K562 (cell line): ENCODE measurements around the gene CALU. TPM values are rescaled to one million over a fixed set of nuclear protein-coding genes. Genes with fewer than 3 reads are reported as not detected.

Experiments used
- ADNP ChIP-seq: fragments of 200-800 bp; sonication (Bioruptor generic); IDR thresholded peaks from 2 replicates; pipeline ENCODE4 v1.6.1; 2016; ENCODE audit warnings: missing genetic modification characterization, missing compliant biosample characterization
- ARHGAP35 ChIP-seq: fragments of 450-650 bp; IDR thresholded peaks from 2 replicates; pipeline ENCODE4 v1.6.1; 2018; ENCODE audit not compliant: partially characterized antibody
- CBX8 ChIP-seq: fragments of 200-600 bp; sonication (generic); IDR thresholded peaks from 2 replicates; pipeline ENCODE4 v1.6.1; 2012; ENCODE audit warnings: borderline replicate concordance, mixed run types, low read depth, mild to moderate bottlenecking, moderate library complexity, mixed read lengths, low read length, control low read depth, inconsistent platforms; ENCODE audit not compliant: poor library complexity, severe bottlenecking; ENCODE audit errors: extremely low read depth
- DIDO1 ChIP-seq: fragments of 450-650 bp; IDR thresholded peaks from 2 replicates; pipeline ENCODE4 v1.6.1; 2016; ENCODE audit warnings: low read depth, missing biosample characterization, missing genetic modification characterization
- EHMT2 ChIP-seq: fragments of 450-650 bp; IDR thresholded peaks from 2 replicates; pipeline ENCODE4 v1.6.1; 2018; ENCODE audit warnings: antibody characterized with exemption
- ETV5 ChIP-seq: sonication (generic); formaldehyde crosslinking; IDR thresholded peaks from 2 replicates; pipeline ENCODE4 v1.4.0; 2020; ENCODE audit warnings: low read depth, mild to moderate bottlenecking, missing genetic modification reagents
- FOXO4 ChIP-seq: fragments of 450-650 bp; formaldehyde crosslinking; IDR thresholded peaks from 2 replicates; pipeline ENCODE4 v1.4.0; 2020; ENCODE audit warnings: mild to moderate bottlenecking, moderate library complexity
- HDAC1 ChIP-seq, 2 experiments: fragments of 450-650 bp; IDR thresholded peaks; 2 replicates each; pipeline ENCODE4 v1.6.1; 2016 to 2017; ENCODE audit warnings: inconsistent platforms in 1 of 2, mild to moderate bottlenecking in 1 of 2, moderate library complexity in 1 of 2
- ILF3 ChIP-seq: fragments of 450-650 bp; IDR thresholded peaks from 2 replicates; pipeline ENCODE4 v1.6.1; 2018; ENCODE audit warnings: antibody characterized with exemption, mild to moderate bottlenecking, moderate library complexity, borderline replicate concordance
- ILK ChIP-seq: fragments of 450-650 bp; IDR thresholded peaks from 2 replicates; pipeline ENCODE4 v1.6.1; 2016; ENCODE audit warnings: missing genetic modification characterization, low read depth, mild to moderate bottlenecking, missing compliant biosample characterization, moderate library complexity, borderline replicate concordance
- PCBP2 ChIP-seq: fragments of 200-400 bp; formaldehyde crosslinking; IDR thresholded peaks from 2 replicates; pipeline ENCODE4 v1.6.1; 2018; ENCODE audit warnings: low read length, low read depth, mild to moderate bottlenecking, moderate library complexity; ENCODE audit not compliant: poor library complexity, severe bottlenecking
- PPARD ChIP-seq: fragments of 250-450 bp; sonication (Bioruptor Pico); IDR thresholded peaks from 2 replicates; pipeline ENCODE4 v1.8.0; 2022; ENCODE audit warnings: inconsistent platforms, mild to moderate bottlenecking, moderate library complexity
- PTBP1 ChIP-seq: fragments of 200-400 bp; formaldehyde crosslinking; IDR thresholded peaks from 2 replicates; pipeline ENCODE4 v1.6.1; 2017; ENCODE audit warnings: low read depth, low read length
- RBM25 ChIP-seq: fragments of 200-400 bp; formaldehyde crosslinking; IDR thresholded peaks from 2 replicates; pipeline ENCODE4 v1.6.1; 2018; ENCODE audit warnings: low read length, low read depth, moderate library complexity; ENCODE audit not compliant: severe bottlenecking
- TAF1 ChIP-seq: IDR thresholded peaks from 2 replicates; pipeline ENCODE4 v1.6.1; 2011; ENCODE audit warnings: mild to moderate bottlenecking, low read length, moderate library complexity; ENCODE audit not compliant: insufficient read depth, control insufficient read depth, severe bottlenecking; ENCODE audit errors: extremely low read depth
- TSC22D4 ChIP-seq: fragments of 450-650 bp; IDR thresholded peaks from 2 replicates; pipeline ENCODE4 v1.6.1; 2016; ENCODE audit warnings: missing genetic modification characterization, missing biosample characterization, control low read depth
- ZBED1 ChIP-seq: IDR thresholded peaks from 2 replicates; pipeline ENCODE4 v1.6.1; 2014
- ZBTB5 ChIP-seq: fragments of 450-650 bp; IDR thresholded peaks from 2 replicates; pipeline ENCODE4 v1.6.1; 2017; ENCODE audit warnings: antibody characterized with exemption
- ZNF280B ChIP-seq: fragments of 250-450 bp; sonication (Bioruptor Pico); IDR thresholded peaks from 2 replicates; pipeline ENCODE4 v1.5.1; 2021; ENCODE audit warnings: mild to moderate bottlenecking
- ZNF311 ChIP-seq: fragments of 250-450 bp; sonication (Bioruptor Pico); IDR thresholded peaks from 2 replicates; pipeline ENCODE4 v1.4.0; 2020; ENCODE audit warnings: mild to moderate bottlenecking, moderate library complexity
- ZNF436 ChIP-seq: fragments of 250-450, 450-650 bp; sonication (Bioruptor Pico); formaldehyde crosslinking; IDR thresholded peaks from 2 replicates; pipeline ENCODE4 v1.7.0; 2020; ENCODE audit warnings: mild to moderate bottlenecking
- ZNF830 ChIP-seq: fragments of 250-450 bp; sonication (Bioruptor Pico); IDR thresholded peaks from 2 replicates; pipeline ENCODE4 v1.5.0; 2021; ENCODE audit warnings: mild to moderate bottlenecking
- polyA plus RNA-seq, 8 experiments: library from polyadenylated mRNA; depleted of rRNA in 4 of 8; stranded (reverse) in 5 of 8; unstranded in 3 of 8; fragments of >200 nt; fragmentation: Nextera tagmentation in 2 of 8; fragmentation: Illumina TruSeq in 1 of 8; extraction: Ambion mirVana in 2 of 8; extraction: Trizol in 1 of 8; gene quantifications; 2 replicates each; pipeline versions ENCODE4 v1.2.1 to v1.2.3, GENCODE V29; 2011 to 2014; ENCODE audit warnings: inconsistent platforms in 1 of 8, missing spikeins in 1 of 8
- total RNA-seq, 7 experiments: library from RNA; depleted of rRNA in 6 of 7; stranded (reverse); fragments of >200 nt in 6 of 7; fragmentation: Illumina TruSeq in 2 of 7; extraction: Trizol in 2 of 7; gene quantifications; 2 replicates each; pipeline versions ENCODE4 v1.2.1 to v1.2.3, GENCODE V29; 2011 to 2021; ENCODE audit warnings: low replicate concordance in 1 of 7
- TF ChIP-seq, protein P1 (sequence below): fragments of 200-400 bp; formaldehyde crosslinking; IDR thresholded peaks from 2 replicates; pipeline ENCODE4 v1.6.1; 2017; ENCODE audit warnings: mild to moderate bottlenecking, low read depth, low read length, moderate library complexity

CALU gene
- total and polyA plus RNA-seq, 9 of the 15 experiments (the other 6 are each of a cell fraction or from before 2014, with no cell fraction given) = 166 to 286 (median 215) TPM

DNA sequence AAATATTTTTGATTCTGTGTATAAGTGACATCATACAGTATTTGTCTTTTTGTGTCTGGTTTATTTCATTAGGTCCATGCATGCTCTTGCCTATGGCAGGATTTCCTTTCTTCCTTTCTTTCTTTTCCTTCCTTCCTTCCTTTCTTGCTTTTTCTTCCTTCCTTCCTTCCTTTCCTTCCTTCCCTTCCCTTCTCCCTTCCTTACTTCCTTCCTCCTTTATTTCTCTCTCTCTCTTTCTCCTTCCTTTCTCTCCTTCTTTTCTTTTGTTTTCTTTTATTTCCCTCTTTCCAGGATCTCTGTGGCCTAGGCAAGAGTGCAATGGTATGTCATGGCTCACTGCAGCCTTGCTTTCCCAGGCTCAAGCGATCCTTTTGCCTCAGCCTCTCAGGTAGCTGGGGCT lies 31.4 kb upstream of the CALU start (continued):
- TF ChIP-seq FOXO4 (CRISPR knock-in tag) = no peak
- TF ChIP-seq ETV5 (CRISPR knock-in tag) = no peak
- TF ChIP-seq, protein P1, sequence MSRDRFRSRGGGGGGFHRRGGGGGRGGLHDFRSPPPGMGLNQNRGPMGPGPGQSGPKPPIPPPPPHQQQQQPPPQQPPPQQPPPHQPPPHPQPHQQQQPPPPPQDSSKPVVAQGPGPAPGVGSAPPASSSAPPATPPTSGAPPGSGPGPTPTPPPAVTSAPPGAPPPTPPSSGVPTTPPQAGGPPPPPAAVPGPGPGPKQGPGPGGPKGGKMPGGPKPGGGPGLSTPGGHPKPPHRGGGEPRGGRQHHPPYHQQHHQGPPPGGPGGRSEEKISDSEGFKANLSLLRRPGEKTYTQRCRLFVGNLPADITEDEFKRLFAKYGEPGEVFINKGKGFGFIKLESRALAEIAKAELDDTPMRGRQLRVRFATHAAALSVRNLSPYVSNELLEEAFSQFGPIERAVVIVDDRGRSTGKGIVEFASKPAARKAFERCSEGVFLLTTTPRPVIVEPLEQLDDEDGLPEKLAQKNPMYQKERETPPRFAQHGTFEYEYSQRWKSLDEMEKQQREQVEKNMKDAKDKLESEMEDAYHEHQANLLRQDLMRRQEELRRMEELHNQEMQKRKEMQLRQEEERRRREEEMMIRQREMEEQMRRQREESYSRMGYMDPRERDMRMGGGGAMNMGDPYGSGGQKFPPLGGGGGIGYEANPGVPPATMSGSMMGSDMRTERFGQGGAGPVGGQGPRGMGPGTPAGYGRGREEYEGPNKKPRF = no peak
- TF ChIP-seq ARHGAP35 = peak; percentile 22
- no peak for TF ChIP-seq ILK (tag)
- TF ChIP-seq ZBED1 = no peak
- no peak for TF ChIP-seq HDAC1 (IDR thresholded peaks at IDR 0.05)
- TF ChIP-seq RBM25 = no peak
- no peak for TF ChIP-seq PTBP1
- peak; percentile 29; the same call in 1 of the 2 replicates for TF ChIP-seq EHMT2
- TF ChIP-seq CBX8 = no peak
- no peak for TF ChIP-seq ZNF311 (CRISPR knock-in tag)
- TF ChIP-seq ADNP (tag) = no peak
- no peak for TF ChIP-seq PCBP2
- TF ChIP-seq TSC22D4 (tag) = no peak
- TF ChIP-seq PPARD = no peak
- no peak for TF ChIP-seq ZNF830 (CRISPR knock-in tag)
- no peak for TF ChIP-seq ZNF280B
- TF ChIP-seq ZNF436 = no peak
- TF ChIP-seq DIDO1 (tag) = no peak
- 0 out of 2 replicates have a peak, but pooled peaks have one; percentile 18 for TF ChIP-seq ZBTB5
- no peak for TF ChIP-seq TAF1
- no peak for TF ChIP-seq ILF3
